ENCODE data around the gene AGMO. TPM values are rescaled to one million over a fixed set of nuclear protein-coding genes. Genes with fewer than 3 reads are reported as not detected.

Gene AGMO
- total RNA-seq, 1 experiment from 2014 or later, result 0.11 TPM

GRCh38 chr7:15586266-15586665 is 24.5 kb upstream of the AGMO start:
- no TSS peak for BruUV-seq (replicated peaks)
- no peak overlapping the region for H2AFZ ChIP-seq (ENCODE audit: low read length)
- ChIA-PET CTCF (no interaction called here), POLR2A (ENCODE audit: unreplicated experiment) (no interaction called here)
- no peak overlapping the region for H3K27ac ChIP-seq (ENCODE audit: low read length)
- DNase-seq, result no peak
- H3K9me2 ChIP-seq (replicated peaks; ENCODE audit: low read length), result no peaks in the 10 kb centered on the region
- ATAC-seq, result no peak
- no peaks in the 10 kb centered on the region for H3K36me3 ChIP-seq (ENCODE audit: low read depth, low read length)
- H3F3A ChIP-seq (ENCODE audit: low read length, unreplicated experiment), result no peaks in the 10 kb centered on the region
- TF ChIP-seq CTCF (conservative IDR thresholded peaks at IDR 0.05; ENCODE audit: low read depth, low read length) (no peak), EZH2phosphoT487 (IDR thresholded peaks at IDR 0.05; ENCODE audit: borderline replicate concordance, low read length) (no peak), EZH2 (IDR thresholded peaks at IDR 0.05; ENCODE audit: low read length, unreplicated experiment) (no peak)
- H3K27me3 ChIP-seq (ENCODE audit: low read length), result no peaks in the 10 kb centered on the region
- H3K79me2 ChIP-seq (ENCODE audit: low read length), result no peaks in the 10 kb centered on the region
- no peak overlapping the region for H3K4me3 ChIP-seq (ENCODE audit: low read length)
- no peak overlapping the region for H3K4me2 ChIP-seq (ENCODE audit: low read length)
- no peaks in the 10 kb centered on the region for H4K20me1 ChIP-seq (ENCODE audit: low read length)
- no peaks in the 10 kb centered on the region for H3K4me1 ChIP-seq (ENCODE audit: insufficient read depth, low read length)
- intact Hi-C loops (cut with micrococcal nuclease), result no loop called here
- no peak overlapping the region for H3K9ac ChIP-seq (ENCODE audit: low read length)
- H3K9me3 ChIP-seq (ENCODE audit: low read length), result 0 out of 2 replicates have a peak, but pooled peaks cover 9% of the 10 kb centered on the region

GRCh38 chr7:15584575-15584974 is 22.8 kb upstream of the AGMO start:
- ChIA-PET CTCF (no interaction called here), POLR2A (ENCODE audit: unreplicated experiment) (no interaction called here)
- no peaks in the 10 kb centered on the region for H3K4me1 ChIP-seq (ENCODE audit: insufficient read depth, low read length)
- H3K9me3 ChIP-seq (ENCODE audit: low read length), result 0 out of 2 replicates have a peak, but pooled peaks cover 9% of the 10 kb centered on the region
- TF ChIP-seq EZH2 (IDR thresholded peaks at IDR 0.05; ENCODE audit: low read length, unreplicated experiment), result no peak
- TF ChIP-seq EZH2phosphoT487 (IDR thresholded peaks at IDR 0.05; ENCODE audit: borderline replicate concordance, low read length), result no peak
- TF ChIP-seq CTCF (conservative IDR thresholded peaks at IDR 0.05; ENCODE audit: low read depth, low read length), result no peak
- no peak overlapping the region for H3K4me2 ChIP-seq (ENCODE audit: low read length)
- BruUV-seq (replicated peaks), result no TSS peak
- H4K20me1 ChIP-seq (ENCODE audit: low read length), result no peaks in the 10 kb centered on the region
- no peak overlapping the region for H3K9ac ChIP-seq (ENCODE audit: low read length)
- H3K9me2 ChIP-seq (replicated peaks; ENCODE audit: low read length), result no peaks in the 10 kb centered on the region
- no peaks in the 10 kb centered on the region for H3K27me3 ChIP-seq (ENCODE audit: low read length)
- DNase-seq (no peak), ATAC-seq (no peak)
- intact Hi-C loops (cut with micrococcal nuclease), result no loop called here
- no peaks in the 10 kb centered on the region for H3F3A ChIP-seq (ENCODE audit: low read length, unreplicated experiment)
- no peak overlapping the region for H3K27ac ChIP-seq (ENCODE audit: low read length)
- no peaks in the 10 kb centered on the region for H3K36me3 ChIP-seq (ENCODE audit: low read depth, low read length)
- H3K4me3 ChIP-seq (ENCODE audit: low read length), result no peak overlapping the region
- no peaks in the 10 kb centered on the region for H3K79me2 ChIP-seq (ENCODE audit: low read length)
- no peak overlapping the region for H2AFZ ChIP-seq (ENCODE audit: low read length)

- Histone ChIP-seq H3K9ac (ENCODE audit: low read length) (no peak overlapping the region), H3K4me2 (ENCODE audit: low read length) (no peak overlapping the region), H3K79me2 (ENCODE audit: low read length) (no peaks in the 10 kb centered on the region), H3K9me2 (replicated peaks; ENCODE audit: low read length) (no peaks in the 10 kb centered on the region), H3K36me3 (ENCODE audit: low read depth, low read length) (no peaks in the 10 kb centered on the region), H3F3A (ENCODE audit: low read length, unreplicated experiment) (no peaks in the 10 kb centered on the region), H3K27ac (ENCODE audit: low read length) (no peak overlapping the region), H3K4me3 (ENCODE audit: low read length) (no peak overlapping the region), H3K27me3 (ENCODE audit: low read length) (no peaks in the 10 kb centered on the region), H4K20me1 (ENCODE audit: low read length) (no peaks in the 10 kb centered on the region), H3K4me1 (ENCODE audit: insufficient read depth, low read length) (no peaks in the 10 kb centered on the region), H2AFZ (ENCODE audit: low read length) (no peak overlapping the region), H3K9me3 (ENCODE audit: low read length) (0 out of 2 replicates have a peak, but pooled peaks cover 9% of the 10 kb centered on the region)
- TF ChIP-seq EZH2 (IDR thresholded peaks at IDR 0.05; ENCODE audit: low read length, unreplicated experiment) (no peak), EZH2phosphoT487 (IDR thresholded peaks at IDR 0.05; ENCODE audit: borderline replicate concordance, low read length) (no peak), CTCF (conservative IDR thresholded peaks at IDR 0.05; ENCODE audit: low read depth, low read length) (no peak)
- ChIA-PET POLR2A (ENCODE audit: unreplicated experiment) (no interaction called here), CTCF (no interaction called here)
- intact Hi-C loops (cut with micrococcal nuclease), result no loop called here
- ATAC-seq, result peak; percentile 15; the same call in 1 of the 2 replicates
- no peak for DNase-seq
- BruUV-seq (replicated peaks), result no TSS peak
Measured at GRCh38 chr7:15582773-15583172, 21.0 kb upstream of the AGMO start.

Measured in PC-3 (cell line).